B cell (primary cell): ENCODE results near the gene PLVAP.

ENCODE experiments used
- CTCF ChIP-seq: fragments of 200-600 bp; IDR thresholded peaks from one replicate; pipeline ENCODE4 v1.8.0; 2022; ENCODE audit warnings: antibody characterized with exemption, mild to moderate bottlenecking
- EZH2 ChIP-seq: IDR thresholded peaks from 2 replicates; pipeline ENCODE4 v1.6.1; 2012; ENCODE audit warnings: borderline replicate concordance, low read depth, mild to moderate bottlenecking, moderate library complexity, low read length; ENCODE audit not compliant: insufficient read depth, poor library complexity, severe bottlenecking

GRCh38 chr19:17376935-17377600 lies at the start of gene PLVAP:
- TF ChIP-seq CTCF = no peak
- TF ChIP-seq EZH2 = no peak
